Hepatocyte (in vitro differentiated cells): ENCODE measurements around the gene NRCAM. TPM values are rescaled to one million over a fixed set of nuclear protein-coding genes. Genes with fewer than 3 reads are reported as not detected.

Experiments used
- DNase-seq: peaks from one replicate; pipeline ENCODE4 v3.0.0-alpha.2; 2016; ENCODE audit warnings: low spot score
- H2AFZ ChIP-seq: fragments of 200-600 bp; sonication (generic); 2 replicates; pipeline ENCODE4 v1.6.0; 2016; ENCODE audit warnings: antibody characterized with exemption, mild to moderate bottlenecking
- H3K27ac ChIP-seq: fragments of 200-600 bp; sonication (generic); 2 replicates; pipeline ENCODE4 v1.5.1; 2016; ENCODE audit warnings: mild to moderate bottlenecking
- H3K27me3 ChIP-seq: fragments of 200-600 bp; sonication (generic); 2 replicates; pipeline ENCODE4 v1.6.1; 2016
- H3K36me3 ChIP-seq: fragments of 200-600 bp; sonication (generic); replicated peaks from 2 replicates; pipeline ENCODE4 v1.5.1; 2016; ENCODE audit warnings: low read depth; ENCODE audit not compliant: insufficient read depth
- H3K4me1 ChIP-seq: fragments of 200-600 bp; sonication (generic); 2 replicates; pipeline ENCODE4 v1.5.1; 2016; ENCODE audit warnings: mild to moderate bottlenecking, moderate library complexity; ENCODE audit not compliant: insufficient read depth
- H3K4me2 ChIP-seq: fragments of 200-600 bp; sonication (generic); 2 replicates; pipeline ENCODE4 v1.6.0; 2016
- H3K4me3 ChIP-seq: fragments of 200-600 bp; sonication (generic); 2 replicates; pipeline ENCODE4 v1.5.1; 2016; ENCODE audit warnings: mild to moderate bottlenecking
- H3K79me2 ChIP-seq: fragments of 200-600 bp; sonication (generic); 2 replicates; pipeline ENCODE4 v1.6.0; 2017; ENCODE audit warnings: mild to moderate bottlenecking
- H3K9me2 ChIP-seq: fragments of 200-600 bp; sonication (generic); replicated peaks from 2 replicates; pipeline ENCODE4 v1.6.0; 2017; ENCODE audit warnings: mild to moderate bottlenecking; ENCODE audit not compliant: insufficient read depth
- H3K9me3 ChIP-seq: fragments of 200-600 bp; sonication (generic); 2 replicates; pipeline ENCODE4 v1.5.1; 2016; ENCODE audit warnings: low read depth, mild to moderate bottlenecking
- H4K20me1 ChIP-seq: fragments of 200-600 bp; sonication (generic); 2 replicates; pipeline ENCODE4 v1.6.0; 2016; ENCODE audit warnings: mild to moderate bottlenecking; ENCODE audit not compliant: insufficient read depth, poor library complexity, severe bottlenecking
- CTCF ChIP-seq: fragments of 200-600 bp; sonication (generic); IDR thresholded peaks from 2 replicates; pipeline ENCODE4 v1.5.1; 2016; ENCODE audit warnings: antibody characterized with exemption, mild to moderate bottlenecking; ENCODE audit not compliant: poor library complexity
- EZH2 ChIP-seq: fragments of 200-600 bp; sonication (generic); IDR thresholded peaks from 2 replicates; pipeline ENCODE4 v1.6.1; 2016; ENCODE audit warnings: antibody characterized with exemption, mild to moderate bottlenecking, borderline replicate concordance
- EZH2phosphoT487 ChIP-seq: fragments of 200-600 bp; sonication (generic); IDR thresholded peaks from one replicate; pipeline ENCODE4 v1.6.1; 2018; ENCODE audit warnings: antibody characterized with exemption, mild to moderate bottlenecking, low read depth, moderate library complexity; ENCODE audit not compliant: unreplicated experiment, severe bottlenecking
- WGBS: methylation state at CpG from one replicate; pipeline ENCODE4 v1.1.6; 2016; ENCODE audit warnings: low lambda C conversion rate; ENCODE audit errors: missing lambda C conversion rate; 5-methylcytosine and 5-hydroxymethylcytosine counted together
- polyA plus RNA-seq: library from polyadenylated mRNA; unstranded; fragments of >200 nt; fragmentation: Nextera tagmentation; extraction: Ambion mirVana; gene quantifications from 2 replicates; pipeline ENCODE4 v1.2.1, GENCODE V29; 2016
- total RNA-seq: library from RNA; depleted of rRNA; stranded (reverse); fragments of >200 nt; gene quantifications from 2 replicates; pipeline ENCODE4 v1.2.3, GENCODE V29; 2014

Gene NRCAM
- total and polyA plus RNA-seq, 2 experiments from 2014 or later: 16.0 to 34.4 TPM

DNA sequence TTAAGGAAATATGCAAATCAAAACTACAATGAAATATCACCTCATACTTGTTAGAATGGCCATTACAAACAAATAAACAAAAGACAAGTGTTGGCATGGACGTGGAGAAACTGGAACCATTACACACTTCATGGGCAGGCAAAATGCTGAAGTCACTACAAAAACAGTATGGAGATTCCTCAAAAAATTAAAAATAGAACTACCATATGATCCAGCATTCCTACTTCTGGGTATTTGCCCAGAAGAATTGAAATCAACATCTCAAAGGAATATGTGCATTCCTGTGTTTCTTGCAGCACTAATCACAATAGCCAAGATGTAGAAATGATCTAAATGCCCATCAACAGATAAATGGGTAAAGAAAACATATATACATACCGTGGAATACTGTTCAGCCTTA lies 83.6 kb downstream of the NRCAM start:
- H4K20me1 ChIP-seq: no peaks in the 10 kb centered on the region
- TF ChIP-seq EZH2phosphoT487 (no peak), EZH2 (no peak), CTCF (no peak)
- H3K4me1 ChIP-seq: no peaks in the 10 kb centered on the region
- H3K4me3 ChIP-seq: no peak overlapping the region
- no peak for DNase-seq
- H3K27me3 ChIP-seq: no peaks in the 10 kb centered on the region
- 87% methylated on average over 2 of the region's 2 CpGs for WGBS
- no peak overlapping the region for H3K27ac ChIP-seq
- H3K4me2 ChIP-seq: no peak overlapping the region
- no peak overlapping the region for H2AFZ ChIP-seq
- no peaks in the 10 kb centered on the region for H3K9me3 ChIP-seq
- H3K9me2 ChIP-seq: no peaks in the 10 kb centered on the region
- H3K79me2 ChIP-seq: no peaks in the 10 kb centered on the region
- H3K36me3 ChIP-seq: no peaks in the 10 kb centered on the region

DNA sequence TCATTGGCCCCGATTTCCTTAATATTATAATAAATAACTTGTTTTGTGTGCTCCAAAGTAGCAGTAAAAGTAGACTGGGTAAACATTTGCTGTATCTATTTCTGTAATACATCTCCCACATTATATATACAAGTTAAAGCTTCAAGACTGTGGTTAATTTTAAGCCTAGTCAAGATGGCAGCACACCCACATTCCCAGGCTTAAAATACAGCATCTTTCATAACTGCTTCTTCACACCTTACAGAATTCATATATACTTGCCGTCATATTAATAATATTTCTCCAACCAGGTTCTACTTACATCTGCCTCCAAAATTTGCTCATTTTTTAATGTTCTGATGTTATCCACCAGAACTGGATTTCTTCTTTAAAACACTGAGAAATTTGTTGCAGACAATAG lies 85.6 kb downstream of the NRCAM start:
- no peak overlapping the region for H3K27ac ChIP-seq
- no peaks in the 10 kb centered on the region for H3K79me2 ChIP-seq
- H3K27me3 ChIP-seq: no peaks in the 10 kb centered on the region
- no peak overlapping the region for H3K4me3 ChIP-seq
- no peak overlapping the region for H3K4me2 ChIP-seq
- no peaks in the 10 kb centered on the region for H3K9me3 ChIP-seq
- no peak overlapping the region for H2AFZ ChIP-seq
- no peak for DNase-seq
- 64% methylated on average over 2 of the region's 2 CpGs for whole genome bisulfite sequencing
- H3K4me1 ChIP-seq: no peaks in the 10 kb centered on the region
- H3K36me3 ChIP-seq: no peaks in the 10 kb centered on the region
- no peaks in the 10 kb centered on the region for H3K9me2 ChIP-seq
- no peak for TF ChIP-seq CTCF
- TF ChIP-seq EZH2phosphoT487: no peak
- TF ChIP-seq EZH2: no peak
- H4K20me1 ChIP-seq: no peaks in the 10 kb centered on the region

GRCh38 chr7:108368466-108368865 lies 87.8 kb downstream of the NRCAM start:
- Histone ChIP-seq H3K79me2 (no peaks in the 10 kb centered on the region), H3K4me2 (no peak overlapping the region), H4K20me1 (no peaks in the 10 kb centered on the region), H3K9me2 (no peaks in the 10 kb centered on the region), H3K27me3 (no peaks in the 10 kb centered on the region), H2AFZ (no peak overlapping the region), H3K36me3 (no peaks in the 10 kb centered on the region), H3K27ac (no peak overlapping the region), H3K4me1 (no peaks in the 10 kb centered on the region), H3K9me3 (no peaks in the 10 kb centered on the region), H3K4me3 (no peak overlapping the region)
- no peak for TF ChIP-seq EZH2phosphoT487
- TF ChIP-seq CTCF: no peak
- no peak for TF ChIP-seq EZH2
- DNase-seq: no peak
- 77% methylated on average over 5 of the region's 5 CpGs for WGBS

DNA sequence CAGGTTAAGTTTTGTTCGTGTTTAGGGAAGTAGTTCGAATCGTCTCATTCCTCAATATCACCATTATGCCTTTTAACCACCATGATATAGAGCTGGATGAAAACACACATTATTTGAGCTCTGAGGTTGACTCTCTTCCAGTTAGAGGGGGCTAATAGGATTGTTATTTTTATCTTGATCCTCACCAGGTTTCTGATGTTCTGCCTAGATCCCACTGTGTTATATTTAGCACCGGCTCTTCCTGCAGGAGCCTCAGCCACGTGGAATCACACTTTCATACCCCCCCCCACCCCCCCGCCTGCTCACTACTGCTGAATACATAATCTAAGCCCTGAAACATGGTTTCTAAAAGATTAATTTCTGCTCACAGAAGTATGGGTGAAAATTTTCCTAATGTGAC lies 88.3 kb downstream of the NRCAM start:
- H3K4me2 ChIP-seq: no peak overlapping the region
- no peaks in the 10 kb centered on the region for H3K4me1 ChIP-seq
- no peaks in the 10 kb centered on the region for H3K36me3 ChIP-seq
- no peak for TF ChIP-seq EZH2
- TF ChIP-seq CTCF: no peak
- no peak for TF ChIP-seq EZH2phosphoT487
- H3K79me2 ChIP-seq: no peaks in the 10 kb centered on the region
- no peak overlapping the region for H2AFZ ChIP-seq
- no peaks in the 10 kb centered on the region for H3K9me3 ChIP-seq
- no peak for DNase-seq
- WGBS: 75% methylated on average over 6 of the region's 6 CpGs
- H4K20me1 ChIP-seq: no peaks in the 10 kb centered on the region
- H3K4me3 ChIP-seq: no peak overlapping the region
- no peaks in the 10 kb centered on the region for H3K9me2 ChIP-seq
- no peaks in the 10 kb centered on the region for H3K27me3 ChIP-seq
- no peak overlapping the region for H3K27ac ChIP-seq
